Measurements from ENCODE around the gene NEDD1.

NEDD1 gene

DNA sequence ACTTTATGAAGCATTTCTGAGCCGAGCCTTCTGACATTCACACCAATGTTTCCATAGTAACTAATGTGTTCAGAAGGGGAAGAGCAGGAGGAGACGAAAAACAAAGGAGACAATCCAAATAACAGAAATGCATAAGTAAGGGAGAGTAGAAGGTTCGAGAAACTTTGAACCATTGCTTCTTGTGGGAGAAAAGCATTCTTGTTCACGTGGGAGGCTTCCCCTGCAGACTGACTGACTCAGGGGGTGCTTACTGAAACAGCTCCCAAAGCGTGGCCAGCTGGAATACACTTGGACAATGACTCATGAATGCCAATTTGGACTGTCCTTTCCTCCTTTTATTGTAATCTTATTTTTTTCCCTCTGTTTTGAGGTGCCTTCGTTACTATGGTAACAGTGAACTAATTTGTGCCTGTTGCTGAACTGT is 73.9 kb downstream of the NEDD1 start:
- H4K20me1 ChIP-seq (ENCODE audit: insufficient read depth, low read length, poor library complexity, severe bottlenecking) = no peaks in the 10 kb centered on the region
- no peaks in the 10 kb centered on the region for H3K79me2 ChIP-seq (ENCODE audit: insufficient read depth, low read length)
- H3K27me3 ChIP-seq (ENCODE audit: insufficient read depth, low read length, poor library complexity, severe bottlenecking) = no peaks in the 10 kb centered on the region
- no peak overlapping the region for H2AFZ ChIP-seq (ENCODE audit: low read length)
- no peak overlapping the region for H3K4me3 ChIP-seq (ENCODE audit: low read length, poor library complexity, severe bottlenecking)
- no peaks in the 10 kb centered on the region for H3F3A ChIP-seq (ENCODE audit: low read depth)
- H3K4me2 ChIP-seq (ENCODE audit: low read depth, low read length, poor library complexity, severe bottlenecking) = no peak overlapping the region
- no peaks in the 10 kb centered on the region for H3K36me3 ChIP-seq (ENCODE audit: insufficient read depth, low read length)
- no peak overlapping the region for H3K9ac ChIP-seq (ENCODE audit: low read depth, low read length, poor library complexity, severe bottlenecking)
- TF ChIP-seq, protein P1, sequence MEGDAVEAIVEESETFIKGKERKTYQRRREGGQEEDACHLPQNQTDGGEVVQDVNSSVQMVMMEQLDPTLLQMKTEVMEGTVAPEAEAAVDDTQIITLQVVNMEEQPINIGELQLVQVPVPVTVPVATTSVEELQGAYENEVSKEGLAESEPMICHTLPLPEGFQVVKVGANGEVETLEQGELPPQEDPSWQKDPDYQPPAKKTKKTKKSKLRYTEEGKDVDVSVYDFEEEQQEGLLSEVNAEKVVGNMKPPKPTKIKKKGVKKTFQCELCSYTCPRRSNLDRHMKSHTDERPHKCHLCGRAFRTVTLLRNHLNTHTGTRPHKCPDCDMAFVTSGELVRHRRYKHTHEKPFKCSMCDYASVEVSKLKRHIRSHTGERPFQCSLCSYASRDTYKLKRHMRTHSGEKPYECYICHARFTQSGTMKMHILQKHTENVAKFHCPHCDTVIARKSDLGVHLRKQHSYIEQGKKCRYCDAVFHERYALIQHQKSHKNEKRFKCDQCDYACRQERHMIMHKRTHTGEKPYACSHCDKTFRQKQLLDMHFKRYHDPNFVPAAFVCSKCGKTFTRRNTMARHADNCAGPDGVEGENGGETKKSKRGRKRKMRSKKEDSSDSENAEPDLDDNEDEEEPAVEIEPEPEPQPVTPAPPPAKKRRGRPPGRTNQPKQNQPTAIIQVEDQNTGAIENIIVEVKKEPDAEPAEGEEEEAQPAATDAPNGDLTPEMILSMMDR (conservative IDR thresholded peaks at IDR 0.05; ENCODE audit: low read length) = no peak
- no peak for TF ChIP-seq EZH2phosphoT487 (IDR thresholded peaks at IDR 0.05; ENCODE audit: borderline replicate concordance)
- no peaks in the 10 kb centered on the region for H3K9me2 ChIP-seq (replicated peaks; ENCODE audit: low read depth, low read length)
- no peaks in the 10 kb centered on the region for H3K4me1 ChIP-seq (ENCODE audit: insufficient read depth, low read length, poor library complexity, severe bottlenecking)
- H3K9me3 ChIP-seq (ENCODE audit: insufficient read depth, low read depth, low read length) = no peaks in the 10 kb centered on the region

DNA sequence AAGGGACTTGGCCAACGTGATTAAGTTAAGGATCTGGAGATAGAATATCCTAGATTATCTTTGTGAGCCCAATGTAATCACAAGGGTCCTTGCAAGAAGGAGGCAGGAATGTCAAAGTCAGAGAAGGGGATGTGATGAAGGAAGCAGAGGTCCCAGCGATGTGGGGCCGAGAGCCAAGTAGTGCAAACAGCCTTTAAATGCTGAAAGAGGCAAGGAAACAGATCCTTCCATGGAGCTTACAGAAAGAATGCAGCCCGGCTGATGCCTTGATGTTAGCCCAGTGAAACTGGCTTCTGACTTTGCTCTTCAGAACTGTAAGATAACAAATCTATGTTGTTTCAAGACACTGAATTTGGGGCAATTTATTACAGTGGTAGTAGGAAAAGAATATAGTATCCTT is 74.9 kb downstream of the NEDD1 start:
- Histone ChIP-seq H3K9me2 (replicated peaks; ENCODE audit: low read depth, low read length) (no peaks in the 10 kb centered on the region), H3K9ac (ENCODE audit: low read depth, low read length, poor library complexity, severe bottlenecking) (no peak overlapping the region), H3K79me2 (ENCODE audit: insufficient read depth, low read length) (no peaks in the 10 kb centered on the region), H3K27me3 (ENCODE audit: insufficient read depth, low read length, poor library complexity, severe bottlenecking) (no peaks in the 10 kb centered on the region), H3K36me3 (ENCODE audit: insufficient read depth, low read length) (no peaks in the 10 kb centered on the region), H3K9me3 (ENCODE audit: insufficient read depth, low read depth, low read length) (no peaks in the 10 kb centered on the region), H3K4me3 (ENCODE audit: low read length, poor library complexity, severe bottlenecking) (no peak overlapping the region), H3K4me2 (ENCODE audit: low read depth, low read length, poor library complexity, severe bottlenecking) (no peak overlapping the region), H3F3A (ENCODE audit: low read depth) (no peaks in the 10 kb centered on the region), H3K4me1 (ENCODE audit: insufficient read depth, low read length, poor library complexity, severe bottlenecking) (no peaks in the 10 kb centered on the region), H2AFZ (ENCODE audit: low read length) (no peak overlapping the region), H4K20me1 (ENCODE audit: insufficient read depth, low read length, poor library complexity, severe bottlenecking) (no peaks in the 10 kb centered on the region)
- TF ChIP-seq, protein P1 (conservative IDR thresholded peaks at IDR 0.05; ENCODE audit: low read length) = no peak
- no peak for TF ChIP-seq EZH2phosphoT487 (IDR thresholded peaks at IDR 0.05; ENCODE audit: borderline replicate concordance)

DNA sequence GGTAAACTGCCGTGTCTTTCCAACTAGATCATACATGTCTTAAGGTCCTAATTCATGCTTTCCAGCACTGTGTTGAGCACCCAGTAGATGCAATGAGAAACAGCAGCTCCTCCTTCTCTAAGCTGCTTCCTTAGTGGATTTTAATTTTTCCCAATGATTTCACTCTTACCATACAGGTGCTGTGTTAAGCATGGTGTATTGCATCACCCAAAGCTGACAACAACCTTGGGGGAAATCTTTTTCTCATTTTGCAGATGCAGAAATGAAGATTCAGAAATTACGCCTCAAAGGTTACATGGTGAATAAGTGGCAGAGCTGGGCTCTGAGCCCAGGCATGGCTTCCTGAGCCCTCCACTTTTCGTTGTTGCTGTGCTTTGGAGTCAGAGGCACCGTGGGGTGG is 75.6 kb downstream of the NEDD1 start:
- no peak for TF ChIP-seq EZH2phosphoT487 (IDR thresholded peaks at IDR 0.05; ENCODE audit: borderline replicate concordance)
- TF ChIP-seq, protein P1 (conservative IDR thresholded peaks at IDR 0.05; ENCODE audit: low read length) = no peak
- Histone ChIP-seq H3K36me3 (ENCODE audit: insufficient read depth, low read length) (no peaks in the 10 kb centered on the region), H3K79me2 (ENCODE audit: insufficient read depth, low read length) (no peaks in the 10 kb centered on the region), H3K4me1 (ENCODE audit: insufficient read depth, low read length, poor library complexity, severe bottlenecking) (no peaks in the 10 kb centered on the region), H4K20me1 (ENCODE audit: insufficient read depth, low read length, poor library complexity, severe bottlenecking) (no peaks in the 10 kb centered on the region), H3K27me3 (ENCODE audit: insufficient read depth, low read length, poor library complexity, severe bottlenecking) (no peaks in the 10 kb centered on the region), H2AFZ (ENCODE audit: low read length) (no peak overlapping the region), H3K9me2 (replicated peaks; ENCODE audit: low read depth, low read length) (no peaks in the 10 kb centered on the region), H3F3A (ENCODE audit: low read depth) (no peaks in the 10 kb centered on the region), H3K9ac (ENCODE audit: low read depth, low read length, poor library complexity, severe bottlenecking) (no peak overlapping the region), H3K4me2 (ENCODE audit: low read depth, low read length, poor library complexity, severe bottlenecking) (no peak overlapping the region), H3K9me3 (ENCODE audit: insufficient read depth, low read depth, low read length) (no peaks in the 10 kb centered on the region), H3K4me3 (ENCODE audit: low read length, poor library complexity, severe bottlenecking) (no peak overlapping the region)

All from Loucy (cell line).